ENCODE data around the gene CPED1.

Gene CPED1

GRCh38 chr7:121020989-121021969 is 32.8 kb downstream of the CPED1 start:
- no peak overlapping the region for H3K4me3 ChIP-seq (ENCODE audit: low read depth, low read length)
- no peak overlapping the region for H3K9ac ChIP-seq
- H3K27ac ChIP-seq: no peak overlapping the region
- H3K4me2 ChIP-seq (ENCODE audit: low read length): no peak overlapping the region
- H3K36me3 ChIP-seq (ENCODE audit: control insufficient read depth, insufficient read depth, low read length): no peaks in the 10 kb centered on the region
- H3K4me1 ChIP-seq: no peaks in the 10 kb centered on the region
- no peaks in the 10 kb centered on the region for H3K9me3 ChIP-seq (ENCODE audit: control insufficient read depth, low read length)
- H3K27me3 ChIP-seq (ENCODE audit: control insufficient read depth, insufficient read depth, low read length): no peaks in the 10 kb centered on the region
- TF ChIP-seq CTCF (IDR thresholded peaks at IDR 0.05): no peak
- no peak overlapping the region for H2AFZ ChIP-seq
- H3K79me2 ChIP-seq: no peaks in the 10 kb centered on the region

- Histone ChIP-seq H3K9me3 (ENCODE audit: control insufficient read depth, low read length) (no peaks in the 10 kb centered on the region), H3K4me1 (no peaks in the 10 kb centered on the region), H3K4me3 (ENCODE audit: low read depth, low read length) (no peak overlapping the region), H3K27me3 (ENCODE audit: control insufficient read depth, insufficient read depth, low read length) (no peaks in the 10 kb centered on the region), H3K27ac (no peak overlapping the region), H2AFZ (no peak overlapping the region), H3K4me2 (ENCODE audit: low read length) (no peak overlapping the region), H3K79me2 (no peaks in the 10 kb centered on the region), H3K9ac (no peak overlapping the region), H3K36me3 (ENCODE audit: control insufficient read depth, insufficient read depth, low read length) (no peaks in the 10 kb centered on the region)
- no peak for TF ChIP-seq CTCF (IDR thresholded peaks at IDR 0.05)
Measured at GRCh38 chr7:121023194-121023593, 34.7 kb downstream of the CPED1 start.

- Histone ChIP-seq H2AFZ (no peak overlapping the region), H3K27me3 (ENCODE audit: control insufficient read depth, insufficient read depth, low read length) (no peaks in the 10 kb centered on the region), H3K4me2 (ENCODE audit: low read length) (no peak overlapping the region), H3K4me1 (no peaks in the 10 kb centered on the region), H3K4me3 (ENCODE audit: low read depth, low read length) (no peak overlapping the region), H3K9ac (no peak overlapping the region), H3K79me2 (no peaks in the 10 kb centered on the region), H3K9me3 (ENCODE audit: control insufficient read depth, low read length) (no peaks in the 10 kb centered on the region), H3K27ac (no peak overlapping the region), H3K36me3 (ENCODE audit: control insufficient read depth, insufficient read depth, low read length) (no peaks in the 10 kb centered on the region)
- TF ChIP-seq CTCF (IDR thresholded peaks at IDR 0.05): no peak
Measured at GRCh38 chr7:121023683-121024511, 35.4 kb downstream of the CPED1 start.

- Histone ChIP-seq H3K27ac (no peak overlapping the region), H3K9me3 (ENCODE audit: control insufficient read depth, low read length) (no peaks in the 10 kb centered on the region), H3K79me2 (no peaks in the 10 kb centered on the region), H3K4me3 (ENCODE audit: low read depth, low read length) (no peak overlapping the region), H3K4me1 (no peaks in the 10 kb centered on the region), H3K27me3 (ENCODE audit: control insufficient read depth, insufficient read depth, low read length) (no peaks in the 10 kb centered on the region), H3K9ac (no peak overlapping the region), H3K36me3 (ENCODE audit: control insufficient read depth, insufficient read depth, low read length) (no peaks in the 10 kb centered on the region), H3K4me2 (ENCODE audit: low read length) (no peak overlapping the region), H2AFZ (no peak overlapping the region)
- no peak for TF ChIP-seq CTCF (IDR thresholded peaks at IDR 0.05)
Measured at GRCh38 chr7:121024611-121025010, 36.1 kb downstream of the CPED1 start.
